Urothelium cell line (cell line): ENCODE results near the gene FCHSD2.
"Not testable (repeated sequence)": the region's sequence is repeated elsewhere in the genome, so short reads cannot be mapped to it uniquely, and the experiment has no call there.

Experiments used
- DNase-seq: peaks from one replicate; pipeline ENCODE4 v3.0.0; 2011; ENCODE audit warnings: low spot score, mixed read lengths
- FAIRE-seq: peaks from 2 replicates; lab custom pipeline; 2011; peaks lifted over from hg19 to GRCh38; lab: Jason Lieb, UNC

FCHSD2 gene

GRCh38 chr11:73152086-73152853 is 10.2 kb upstream of the FCHSD2 start:
- no peak for DNase-seq
- no peak for FAIRE-seq

GRCh38 chr11:73151416-73151815 is 9.3 kb upstream of the FCHSD2 start:
- DNase-seq (no peak), FAIRE-seq (no peak)

- no peak for FAIRE-seq
Measured at GRCh38 chr11:73149105-73149504, 7.0 kb upstream of the FCHSD2 start.

GRCh38 chr11:73147771-73148681 is 5.9 kb upstream of the FCHSD2 start:
- no peak for FAIRE-seq
- no peak for DNase-seq

More at GRCh38 chr11:73149105-73149504, 7.0 kb upstream of the FCHSD2 start:
- DNase-seq = no peak

- no peak for FAIRE-seq
- no peak for DNase-seq
Measured at GRCh38 chr11:73145986-73146575, 4.0 kb upstream of the FCHSD2 start.

GRCh38 chr11:73143126-73143838 is 1.2 kb upstream of the FCHSD2 start:
- FAIRE-seq (no peak), DNase-seq (no peak)

GRCh38 chr11:73141309-73142127 is 600 bp downstream of the FCHSD2 start:
- FAIRE-seq = no peak
- DNase-seq = no peak

GRCh38 chr11:73141031-73141308 is 1.1 kb downstream of the FCHSD2 start:
- FAIRE-seq (no peak), DNase-seq (no peak)

- no peak for FAIRE-seq
- no peak for DNase-seq
Measured at GRCh38 chr11:73140213-73141030, 1.7 kb downstream of the FCHSD2 start.

GRCh38 chr11:73139476-73140198 is 2.5 kb downstream of the FCHSD2 start:
- DNase-seq = no peak
- no peak for FAIRE-seq

GRCh38 chr11:73137944-73138274 is 4.2 kb downstream of the FCHSD2 start:
- FAIRE-seq (no peak), DNase-seq (no peak)

GRCh38 chr11:73137262-73137943 is 4.7 kb downstream of the FCHSD2 start:
- FAIRE-seq (no peak), DNase-seq (no peak)

GRCh38 chr11:73136722-73137121 is 5.4 kb downstream of the FCHSD2 start:
- DNase-seq, FAIRE-seq: not testable (repeated sequence)

- DNase-seq = no peak
- FAIRE-seq = no peak
Measured at GRCh38 chr11:73135346-73136284, 6.5 kb downstream of the FCHSD2 start.

GRCh38 chr11:73132349-73132748 is 9.8 kb downstream of the FCHSD2 start:
- DNase-seq, FAIRE-seq: not testable (repeated sequence)

GRCh38 chr11:73130181-73130580 is 11.9 kb downstream of the FCHSD2 start:
- no peak for DNase-seq
- FAIRE-seq = no peak

GRCh38 chr11:73129198-73129597 is 12.9 kb downstream of the FCHSD2 start:
- DNase-seq = no peak
- no peak for FAIRE-seq
